Epithelial cell of esophagus (primary cell): ENCODE measurements around the gene MUC5B.

ENCODE experiments used
- DNase-seq: peaks from one replicate; pipeline ENCODE4 v3.0.0; 2010; ENCODE audit warnings: low read depth
- H3K4me3 ChIP-seq: 2 replicates; pipeline ENCODE4 v1.5.1; 2011; ENCODE audit warnings: mild to moderate bottlenecking, low read length, control low read depth
- TF ChIP-seq, protein P1 (sequence below): IDR thresholded peaks from 2 replicates; pipeline ENCODE4 v1.5.1; 2011; ENCODE audit warnings: low read depth, mild to moderate bottlenecking, low read length, control low read depth, inconsistent platforms; ENCODE audit not compliant: insufficient read depth; ENCODE audit errors: missing control alignments

The MUC5B gene

DNA sequence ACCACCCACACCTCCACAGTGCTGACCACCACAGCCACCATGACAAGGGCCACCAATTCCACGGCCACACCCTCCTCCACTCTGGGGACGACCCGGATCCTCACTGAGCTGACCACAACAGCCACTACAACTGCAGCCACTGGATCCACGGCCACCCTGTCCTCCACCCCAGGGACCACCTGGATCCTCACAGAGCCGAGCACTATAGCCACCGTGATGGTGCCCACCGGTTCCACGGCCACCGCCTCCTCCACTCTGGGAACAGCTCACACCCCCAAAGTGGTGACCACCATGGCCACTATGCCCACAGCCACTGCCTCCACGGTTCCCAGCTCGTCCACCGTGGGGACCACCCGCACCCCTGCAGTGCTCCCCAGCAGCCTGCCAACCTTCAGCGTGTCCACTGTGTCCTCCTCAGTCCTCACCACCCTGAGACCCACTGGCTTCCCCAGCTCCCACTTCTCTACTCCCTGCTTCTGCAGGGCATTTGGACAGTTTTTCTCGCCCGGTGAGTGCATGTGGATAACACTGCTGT is 28.4 kb downstream of the MUC5B start:
- TF ChIP-seq, protein P1, sequence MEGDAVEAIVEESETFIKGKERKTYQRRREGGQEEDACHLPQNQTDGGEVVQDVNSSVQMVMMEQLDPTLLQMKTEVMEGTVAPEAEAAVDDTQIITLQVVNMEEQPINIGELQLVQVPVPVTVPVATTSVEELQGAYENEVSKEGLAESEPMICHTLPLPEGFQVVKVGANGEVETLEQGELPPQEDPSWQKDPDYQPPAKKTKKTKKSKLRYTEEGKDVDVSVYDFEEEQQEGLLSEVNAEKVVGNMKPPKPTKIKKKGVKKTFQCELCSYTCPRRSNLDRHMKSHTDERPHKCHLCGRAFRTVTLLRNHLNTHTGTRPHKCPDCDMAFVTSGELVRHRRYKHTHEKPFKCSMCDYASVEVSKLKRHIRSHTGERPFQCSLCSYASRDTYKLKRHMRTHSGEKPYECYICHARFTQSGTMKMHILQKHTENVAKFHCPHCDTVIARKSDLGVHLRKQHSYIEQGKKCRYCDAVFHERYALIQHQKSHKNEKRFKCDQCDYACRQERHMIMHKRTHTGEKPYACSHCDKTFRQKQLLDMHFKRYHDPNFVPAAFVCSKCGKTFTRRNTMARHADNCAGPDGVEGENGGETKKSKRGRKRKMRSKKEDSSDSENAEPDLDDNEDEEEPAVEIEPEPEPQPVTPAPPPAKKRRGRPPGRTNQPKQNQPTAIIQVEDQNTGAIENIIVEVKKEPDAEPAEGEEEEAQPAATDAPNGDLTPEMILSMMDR = no peak
- H3K4me3 ChIP-seq = no peak overlapping the region
- no peak for DNase-seq

DNA sequence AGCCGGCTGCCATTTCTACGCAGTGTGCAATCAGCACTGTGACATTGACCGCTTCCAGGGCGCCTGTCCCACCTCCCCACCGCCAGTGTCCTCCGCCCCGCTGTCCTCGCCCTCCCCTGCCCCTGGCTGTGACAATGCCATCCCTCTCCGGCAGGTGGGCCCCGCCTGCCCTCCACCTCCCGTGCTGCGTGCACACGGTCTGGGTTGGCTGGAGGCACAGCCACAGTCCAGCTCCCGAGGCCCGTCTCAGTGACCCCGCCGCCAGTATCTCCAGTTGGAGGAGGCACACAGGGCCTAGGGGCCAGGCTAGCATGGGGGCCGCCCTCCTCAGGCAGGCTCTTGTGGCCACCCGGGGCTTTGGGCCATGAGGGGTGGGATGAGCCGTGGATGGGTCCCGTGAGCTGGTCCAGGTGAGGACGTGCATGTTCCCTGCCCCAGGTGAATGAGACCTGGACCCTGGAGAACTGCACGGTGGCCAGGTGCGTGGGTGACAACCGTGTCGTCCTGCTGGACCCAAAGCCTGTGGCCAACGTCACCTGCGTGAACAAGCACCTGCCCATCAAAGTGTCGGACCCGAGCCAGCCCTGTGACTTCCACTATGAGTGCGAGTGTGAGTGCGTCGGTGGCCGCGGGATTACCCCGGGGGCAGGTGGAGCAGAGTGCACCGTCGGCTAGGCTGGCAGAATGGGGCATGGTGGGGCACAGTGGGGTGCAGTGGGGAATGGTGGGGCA is 29.7 kb downstream of the MUC5B start:
- H3K4me3 ChIP-seq = no peak overlapping the region
- TF ChIP-seq, protein P1 = no peak
- DNase-seq = no peak

GRCh38 chr11:1253103-1253485 is 30.2 kb downstream of the MUC5B start:
- no peak for DNase-seq
- H3K4me3 ChIP-seq = no peak overlapping the region
- TF ChIP-seq, protein P1 = no peak

GRCh38 chr11:1254086-1254648 is 31.3 kb downstream of the MUC5B start:
- no peak overlapping the region for H3K4me3 ChIP-seq
- TF ChIP-seq, protein P1 = no peak
- DNase-seq = no peak

DNA sequence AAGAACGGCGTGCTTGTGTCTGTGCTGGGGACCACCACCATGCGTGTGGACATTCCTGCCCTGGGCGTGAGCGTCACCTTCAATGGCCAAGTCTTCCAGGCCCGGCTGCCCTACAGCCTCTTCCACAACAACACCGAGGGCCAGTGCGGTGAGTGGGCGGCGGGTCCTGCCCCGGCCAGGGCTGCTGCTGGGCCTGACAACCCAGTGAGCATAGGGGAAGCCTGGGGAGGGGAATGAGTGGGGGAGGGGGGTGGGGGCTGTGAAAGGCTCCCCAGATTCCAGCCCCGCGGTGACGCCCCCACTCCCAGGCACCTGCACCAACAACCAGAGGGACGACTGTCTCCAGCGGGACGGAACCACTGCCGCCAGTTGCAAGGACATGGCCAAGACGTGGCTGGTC is 31.9 kb downstream of the MUC5B start:
- no peak for DNase-seq
- TF ChIP-seq, protein P1 = no peak
- no peak overlapping the region for H3K4me3 ChIP-seq

DNA sequence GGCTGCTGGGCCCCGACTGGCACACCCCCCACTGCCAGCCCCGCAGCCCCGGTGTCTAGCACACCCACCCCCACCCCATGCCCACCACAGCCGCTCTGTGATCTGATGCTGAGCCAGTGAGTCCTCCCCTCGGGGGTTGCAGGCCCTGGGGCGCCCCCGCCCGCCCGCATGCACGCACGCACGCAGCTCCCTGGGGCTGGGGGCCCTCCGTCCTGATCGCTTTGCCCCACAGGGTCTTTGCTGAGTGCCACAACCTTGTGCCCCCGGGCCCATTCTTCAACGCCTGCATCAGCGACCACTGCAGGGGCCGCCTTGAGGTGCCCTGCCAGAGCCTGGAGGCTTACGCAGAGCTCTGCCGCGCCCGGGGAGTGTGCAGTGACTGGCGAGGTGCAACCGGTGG is 32.3 kb downstream of the MUC5B start:
- TF ChIP-seq, protein P1 = no peak
- DNase-seq = no peak

More for the DNA sequence above, 32.3 kb downstream of the MUC5B start:
- no peak overlapping the region for H3K4me3 ChIP-seq
